ENCODE data around the gene CD47.

Gene CD47

GRCh38 chr3:108091498-108092250 is 843 bp upstream of the CD47 start:
- DNase-seq (ENCODE audit: low read depth): no peak

GRCh38 chr3:108090049-108090700 is 656 bp downstream of the CD47 start:
- DNase-seq (ENCODE audit: low read depth): no peak

GRCh38 chr3:108089579-108089978 is 1.3 kb downstream of the CD47 start:
- DNase-seq (ENCODE audit: low read depth): no peak

- no peak for DNase-seq (ENCODE audit: low read depth)
Observed at GRCh38 chr3:108088697-108089096, 2.1 kb downstream of the CD47 start.

GRCh38 chr3:108088146-108088545 is 2.7 kb downstream of the CD47 start:
- DNase-seq (ENCODE audit: low read depth): no peak

- no peak for DNase-seq (ENCODE audit: low read depth)
Observed at GRCh38 chr3:108086653-108087052, 4.2 kb downstream of the CD47 start.

- DNase-seq (ENCODE audit: low read depth): no peak
Observed at GRCh38 chr3:108085810-108086350, 5.0 kb downstream of the CD47 start.

GRCh38 chr3:108085370-108085769 is 5.5 kb downstream of the CD47 start:
- no peak for DNase-seq (ENCODE audit: low read depth)

GRCh38 chr3:108079877-108080276 is 11.0 kb downstream of the CD47 start:
- DNase-seq (ENCODE audit: low read depth): no peak

- DNase-seq (ENCODE audit: low read depth): no peak
Observed at GRCh38 chr3:108079043-108079442, 11.8 kb downstream of the CD47 start.

GRCh38 chr3:108076564-108076963 is 14.3 kb downstream of the CD47 start:
- DNase-seq (ENCODE audit: low read depth): no peak

GRCh38 chr3:108073764-108074431 is 16.9 kb downstream of the CD47 start:
- no peak for DNase-seq (ENCODE audit: low read depth)

- no peak for DNase-seq (ENCODE audit: low read depth)
Observed at GRCh38 chr3:108071368-108071767, 19.5 kb downstream of the CD47 start.

- no peak for DNase-seq (ENCODE audit: low read depth)
Observed at GRCh38 chr3:108070356-108070755, 20.5 kb downstream of the CD47 start.

- no peak for DNase-seq (ENCODE audit: low read depth)
Observed at GRCh38 chr3:108067768-108068167, 23.1 kb downstream of the CD47 start.

GRCh38 chr3:108065096-108065495 is 25.7 kb downstream of the CD47 start:
- no peak for DNase-seq (ENCODE audit: low read depth)

GRCh38 chr3:108064293-108064887 is 26.4 kb downstream of the CD47 start:
- DNase-seq (ENCODE audit: low read depth): no peak

- DNase-seq (ENCODE audit: low read depth): no peak
Observed at GRCh38 chr3:108062051-108062450, 28.8 kb downstream of the CD47 start.

- DNase-seq (ENCODE audit: low read depth): no peak
Observed at GRCh38 chr3:108060331-108060730, 30.5 kb downstream of the CD47 start.

- no peak for DNase-seq (ENCODE audit: low read depth)
Observed at GRCh38 chr3:108055931-108056330, 34.9 kb downstream of the CD47 start.

GRCh38 chr3:108054935-108055334 is 35.9 kb downstream of the CD47 start:
- no peak for DNase-seq (ENCODE audit: low read depth)

- no peak for DNase-seq (ENCODE audit: low read depth)
Observed at GRCh38 chr3:108053483-108053882, 37.3 kb downstream of the CD47 start.

- DNase-seq (ENCODE audit: low read depth): no peak
Observed at GRCh38 chr3:108053067-108053466, 37.8 kb downstream of the CD47 start.
